H1 (cell line): ENCODE results near the gene FBXW8. TPM values are rescaled to one million over a fixed set of nuclear protein-coding genes. Genes with fewer than 3 reads are reported as not detected.

Experiments used
- CBX8 ChIP-seq: fragments of 300-800, 300-1000 bp; sonication (generic); IDR thresholded peaks from 2 replicates; pipeline ENCODE4 v1.7.1; 2016; ENCODE audit warnings: low read depth, low read length, borderline replicate concordance
- KDM1A ChIP-seq: fragments of 200-600, 300-600 bp; sonication (generic); IDR thresholded peaks from 2 replicates; pipeline ENCODE4 v1.7.1; 2016; ENCODE audit warnings: mild to moderate bottlenecking, low read length, borderline replicate concordance
- MAFK ChIP-seq: IDR thresholded peaks from 2 replicates; pipeline ENCODE4 v1.6.1; 2012; ENCODE audit warnings: low read depth, mild to moderate bottlenecking, improper control_type of control experiment, low read length
- PHF8 ChIP-seq: fragments of 200-600 bp; sonication (generic); conservative IDR thresholded peaks from 2 replicates; pipeline ENCODE4 v1.7.1; 2012; ENCODE audit warnings: low read depth, mild to moderate bottlenecking, inconsistent platforms, low read length, moderate library complexity
- POLR2A ChIP-seq, 2 experiments: IDR thresholded peaks; 1 replicate in 1 of 2; 2 replicates in 1 of 2; pipeline ENCODE4 v1.6.1; 2011; ENCODE audit warnings: low read depth in 2 of 2, low read length in 2 of 2, mild to moderate bottlenecking in 2 of 2; ENCODE audit errors: control extremely low read depth in 1 of 2
- RFX5 ChIP-seq: IDR thresholded peaks from 2 replicates; pipeline ENCODE4 v1.6.1; 2011; ENCODE audit warnings: low read depth, low read length, improper control_type of control experiment, borderline replicate concordance
- RNF2 ChIP-seq: fragments of 200-900, 300-1000 bp; sonication (generic); IDR thresholded peaks from 2 replicates; pipeline ENCODE4 v1.7.1; 2016; ENCODE audit warnings: borderline replicate concordance, low read depth, mild to moderate bottlenecking, antibody characterized with exemption, low read length; ENCODE audit not compliant: poor library complexity, severe bottlenecking; ENCODE audit errors: missing control alignments
- YY1 ChIP-seq: IDR thresholded peaks from 2 replicates; pipeline ENCODE4 v1.6.1; 2011; ENCODE audit warnings: low read depth, mild to moderate bottlenecking, low read length
- polyA plus RNA-seq, 7 experiments: library from polyadenylated mRNA; depleted of rRNA in 3 of 7; stranded (reverse) in 5 of 7; unstranded in 2 of 7; fragments of >200 nt in 5 of 7; fragments of 200-250 nt in 2 of 7; gene quantifications; 1 replicate in 5 of 7; 2 replicates in 1 of 7; 4 replicates in 1 of 7; pipeline versions ENCODE4 v1.2.1 to v1.2.3, GENCODE V29; 2011 to 2013; ENCODE audit warnings: missing spikeins in 2 of 7, mixed read lengths in 2 of 7
- total RNA-seq: library from RNA; stranded (reverse); fragmentation: NEBNext Ultra II Directional; extraction: Animal tissue kit (Norgen Biotek cat#: 25700); gene quantifications from 2 replicates; pipeline ENCODE4 v1.2.1, GENCODE V29; 2021

Gene FBXW8
- total and polyA plus RNA-seq, 2 of the 8 experiments (the other 6 are each of a cell fraction or from before 2014, with no cell fraction given) = 15.8 to 16.0 TPM

GRCh38 chr12:116862167-116862566, 48.6 kb upstream of the FBXW8 start (continued):
- TF ChIP-seq RNF2 (no peak), RFX5 (no peak), CBX8 (no peak), POLR2A (IDR thresholded peaks at IDR 0.05; ENCODE audit: control extremely low read depth in 1 of 2, low read depth in 2 of 2, low read length in 2 of 2) (no peak), YY1 (no peak), MAFK (no peak), KDM1A (no peak), PHF8 (no peak)
